CD4-positive, alpha-beta T cell treated with Interferon alpha-2 for 1 hour (primary cell): ENCODE results near the gene PTPRK.

Experiments used
- DNase-seq, 2 donors: peaks; one replicate each; pipeline ENCODE4 v3.0.0-alpha.2; 2020 to 2022

The PTPRK gene

GRCh38 chr6:128280066-128280465 is 240.3 kb downstream of the PTPRK start:
- no peak for DNase-seq

GRCh38 chr6:128278836-128279235 is 241.6 kb downstream of the PTPRK start:
- no peak for DNase-seq

GRCh38 chr6:128277379-128277778 is 243.0 kb downstream of the PTPRK start:
- DNase-seq: no peak

GRCh38 chr6:128276311-128276710 is 244.1 kb downstream of the PTPRK start:
- no peak for DNase-seq

GRCh38 chr6:128275681-128276080 is 244.7 kb downstream of the PTPRK start:
- DNase-seq: no peak

- no peak for DNase-seq
These were observed 245.4 kb downstream of the PTPRK start for GRCh38 chr6:128275030-128275429.

- no peak for DNase-seq
These were observed 248.9 kb downstream of the PTPRK start for GRCh38 chr6:128271527-128271926.

GRCh38 chr6:128271011-128271410 is 249.4 kb downstream of the PTPRK start:
- no peak for DNase-seq

GRCh38 chr6:128266946-128267345 is 253.5 kb downstream of the PTPRK start:
- no peak for DNase-seq

- no peak for DNase-seq
These were observed 254.7 kb downstream of the PTPRK start for GRCh38 chr6:128265706-128266105.

- DNase-seq: peak in 1 of 2 donors; percentile 52
These were observed 260.4 kb downstream of the PTPRK start for GRCh38 chr6:128259730-128260685.

- DNase-seq: peak in 1 of 2 donors; percentile 32
These were observed 261.2 kb downstream of the PTPRK start for GRCh38 chr6:128259029-128259724.

- no peak for DNase-seq
These were observed 264.3 kb downstream of the PTPRK start for GRCh38 chr6:128256095-128256494.

- DNase-seq: no peak
These were observed 267.8 kb downstream of the PTPRK start for GRCh38 chr6:128252341-128253176.

GRCh38 chr6:128251445-128252340 is 268.7 kb downstream of the PTPRK start:
- DNase-seq: no peak

GRCh38 chr6:128250370-128251070 is 269.9 kb downstream of the PTPRK start:
- no peak for DNase-seq

GRCh38 chr6:128249429-128249828 is 271.0 kb downstream of the PTPRK start:
- DNase-seq: no peak

- no peak for DNase-seq
These were observed 273.7 kb downstream of the PTPRK start for GRCh38 chr6:128246472-128247260.

GRCh38 chr6:128244751-128245405 is 275.5 kb downstream of the PTPRK start:
- no peak for DNase-seq
